ENCODE results near the gene PRICKLE3. TPM values are rescaled to one million over a fixed set of nuclear protein-coding genes. Genes with fewer than 3 reads are reported as not detected.
A peak's percentile ranks its signal among the peaks of the same experiment; 100 is the strongest.

The PRICKLE3 gene
- total and polyA plus RNA-seq, 2 experiments from 2014 or later, result 4.7 to 13.7 TPM

DNA sequence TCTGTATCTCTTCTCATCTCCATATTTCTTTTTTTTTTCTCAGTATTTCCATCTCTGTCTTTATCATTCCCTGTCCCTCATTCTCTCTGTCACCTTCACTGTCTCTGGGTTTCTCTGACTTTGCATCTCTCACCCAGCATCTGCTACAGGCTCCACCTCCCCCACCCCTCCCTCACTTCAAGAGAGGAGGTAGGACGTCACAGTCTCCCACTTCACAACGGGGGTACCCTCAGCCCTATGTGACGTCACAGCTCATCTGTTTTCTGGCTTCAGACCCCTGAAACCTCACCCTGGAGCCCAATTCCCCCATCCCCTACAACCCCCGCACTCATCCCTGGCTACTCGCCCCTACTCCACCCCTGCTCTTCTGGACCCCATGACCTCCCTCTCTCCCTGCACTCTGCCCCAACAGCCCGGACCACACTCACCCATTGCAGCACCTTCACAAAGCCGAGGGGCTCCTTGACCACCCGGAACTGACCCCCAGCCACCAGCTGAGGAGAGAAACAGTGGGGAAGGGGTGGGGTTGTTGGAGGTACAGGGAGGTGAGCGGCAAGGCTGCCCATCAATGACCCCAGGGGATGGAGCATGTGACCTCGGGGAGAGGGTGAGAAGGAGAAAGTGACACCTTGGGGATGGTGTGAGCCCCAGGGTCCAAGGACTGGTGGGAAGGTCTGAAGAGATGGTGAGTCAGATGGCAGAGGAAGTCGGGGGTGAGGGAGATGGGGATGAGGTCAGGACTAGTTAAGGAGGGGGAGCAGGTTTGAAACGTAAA, 12.6 kb upstream of the PRICKLE3 start:
- peaks cover 20% of the 10 kb centered on the region for H3K4me1 Mint-ChIP-seq
- peak overlapping the region; percentile 71 for H3K4me3 Mint-ChIP-seq
- Histone ChIP-seq H3K27ac (ENCODE audit: low read depth) (no peak overlapping the region), H3K4me1 (ENCODE audit: insufficient read depth) (no peaks in the 10 kb centered on the region), H3K4me3 (peak overlapping the region; percentile 58), H3K9me2 (ENCODE audit: insufficient read depth) (no peaks in the 10 kb centered on the region), H3F3A (replicated peaks; ENCODE audit: low read depth) (no peaks in the 10 kb centered on the region), H4K20me1 (replicated peaks; ENCODE audit: insufficient read depth) (no peaks in the 10 kb centered on the region), H3K79me2 (replicated peaks; ENCODE audit: insufficient read depth) (no peaks in the 10 kb centered on the region), H3K4me2 (peak overlapping the region; percentile 79), H3K36me3 (ENCODE audit: insufficient read depth) (no peaks in the 10 kb centered on the region), H3K27me3 (ENCODE audit: insufficient read depth) (no peaks in the 10 kb centered on the region), H2AFZ (no peak overlapping the region)
- no peak for TF ChIP-seq EZH2phosphoT487 (IDR thresholded peaks at IDR 0.05; ENCODE audit: unreplicated experiment)
- TF ChIP-seq CREB1 (CRISPR knock-in tag; IDR thresholded peaks at IDR 0.05; ENCODE audit: low read depth), result peak; percentile 79
- H3K9me3 Mint-ChIP-seq, result no peaks in the 10 kb centered on the region
- DNase-seq (ENCODE audit: low spot score) (peak; percentile 18), ATAC-seq (peak; percentile 14)
- peaks cover 2% of the 10 kb centered on the region for H3K27me3 Mint-ChIP-seq (ENCODE audit: insufficient read depth, low read depth, poor library complexity)
- no peak overlapping the region for H3K27ac Mint-ChIP-seq
- H3K36me3 Mint-ChIP-seq (ENCODE audit: low read depth), result no peaks in the 10 kb centered on the region; the same call in 2 of the 3 replicates

DNA sequence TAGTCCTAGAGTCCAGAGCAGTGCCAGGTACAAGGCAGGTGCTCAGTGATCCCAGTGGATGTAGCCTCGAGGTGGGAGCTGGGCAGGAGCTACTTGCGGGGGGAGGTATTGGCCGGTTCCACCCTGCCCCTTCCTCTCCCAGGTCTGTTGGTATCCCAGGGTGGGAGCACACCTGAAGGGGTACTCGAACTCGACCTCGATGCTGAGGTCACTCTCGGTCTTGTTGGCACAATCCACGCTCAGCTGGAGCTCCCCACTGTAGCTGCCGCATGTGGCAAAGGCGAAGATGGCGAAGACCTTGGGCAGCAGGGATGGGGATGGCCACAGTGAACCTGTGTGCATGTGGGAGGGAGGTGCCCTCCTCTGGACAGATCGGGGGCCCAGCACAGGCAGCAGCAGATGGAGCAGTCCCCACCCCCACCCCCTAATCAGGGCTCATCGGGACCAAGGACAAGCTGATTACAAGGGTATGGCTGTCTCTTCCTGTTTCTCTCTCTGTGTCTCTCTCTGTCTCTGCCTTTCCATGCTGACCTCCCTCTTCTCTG, 11.4 kb upstream of the PRICKLE3 start:
- no peaks in the 10 kb centered on the region; the same call in 2 of the 3 replicates for H3K36me3 Mint-ChIP-seq (ENCODE audit: low read depth)

More for the DNA sequence above, 11.4 kb upstream of the PRICKLE3 start:
- H3K79me2 ChIP-seq (replicated peaks; ENCODE audit: insufficient read depth), result no peaks in the 10 kb centered on the region
- Mint-ChIP-seq H3K9me3 (no peaks in the 10 kb centered on the region), H3K4me3 (no peak overlapping the region; the same call in 2 of the 3 replicates), H3K4me1 (peaks cover 27% of the 10 kb centered on the region), H3K27me3 (ENCODE audit: insufficient read depth, low read depth, poor library complexity) (no peaks in the 10 kb centered on the region), H3K27ac (no peak overlapping the region)
- no peak overlapping the region for H3K4me2 ChIP-seq
- DNase-seq (ENCODE audit: low spot score) (no peak), ATAC-seq (no peak)
- H3K27me3 ChIP-seq (ENCODE audit: insufficient read depth), result no peaks in the 10 kb centered on the region
- no peaks in the 10 kb centered on the region for H3K9me2 ChIP-seq (ENCODE audit: insufficient read depth)
- H4K20me1 ChIP-seq (replicated peaks; ENCODE audit: insufficient read depth), result no peaks in the 10 kb centered on the region
- no peak overlapping the region for H3K27ac ChIP-seq (ENCODE audit: low read depth)
- no peak overlapping the region for H2AFZ ChIP-seq
- H3K36me3 ChIP-seq (ENCODE audit: insufficient read depth), result no peaks in the 10 kb centered on the region
- H3K4me1 ChIP-seq (ENCODE audit: insufficient read depth), result no peaks in the 10 kb centered on the region
- H3F3A ChIP-seq (replicated peaks; ENCODE audit: low read depth), result no peaks in the 10 kb centered on the region
- no peak overlapping the region for H3K4me3 ChIP-seq
- TF ChIP-seq ZNF331 (CRISPR knock-in tag; IDR thresholded peaks at IDR 0.05; ENCODE audit: low read depth) (no peak), CREB1 (CRISPR knock-in tag; IDR thresholded peaks at IDR 0.05; ENCODE audit: low read depth) (no peak), STAT1 (IDR thresholded peaks at IDR 0.05; ENCODE audit: unreplicated experiment) (no peak), EZH2phosphoT487 (IDR thresholded peaks at IDR 0.05; ENCODE audit: unreplicated experiment) (no peak), JUNB (IDR thresholded peaks at IDR 0.05; ENCODE audit: unreplicated experiment) (no peak)
- TF ChIP-seq, protein P1, sequence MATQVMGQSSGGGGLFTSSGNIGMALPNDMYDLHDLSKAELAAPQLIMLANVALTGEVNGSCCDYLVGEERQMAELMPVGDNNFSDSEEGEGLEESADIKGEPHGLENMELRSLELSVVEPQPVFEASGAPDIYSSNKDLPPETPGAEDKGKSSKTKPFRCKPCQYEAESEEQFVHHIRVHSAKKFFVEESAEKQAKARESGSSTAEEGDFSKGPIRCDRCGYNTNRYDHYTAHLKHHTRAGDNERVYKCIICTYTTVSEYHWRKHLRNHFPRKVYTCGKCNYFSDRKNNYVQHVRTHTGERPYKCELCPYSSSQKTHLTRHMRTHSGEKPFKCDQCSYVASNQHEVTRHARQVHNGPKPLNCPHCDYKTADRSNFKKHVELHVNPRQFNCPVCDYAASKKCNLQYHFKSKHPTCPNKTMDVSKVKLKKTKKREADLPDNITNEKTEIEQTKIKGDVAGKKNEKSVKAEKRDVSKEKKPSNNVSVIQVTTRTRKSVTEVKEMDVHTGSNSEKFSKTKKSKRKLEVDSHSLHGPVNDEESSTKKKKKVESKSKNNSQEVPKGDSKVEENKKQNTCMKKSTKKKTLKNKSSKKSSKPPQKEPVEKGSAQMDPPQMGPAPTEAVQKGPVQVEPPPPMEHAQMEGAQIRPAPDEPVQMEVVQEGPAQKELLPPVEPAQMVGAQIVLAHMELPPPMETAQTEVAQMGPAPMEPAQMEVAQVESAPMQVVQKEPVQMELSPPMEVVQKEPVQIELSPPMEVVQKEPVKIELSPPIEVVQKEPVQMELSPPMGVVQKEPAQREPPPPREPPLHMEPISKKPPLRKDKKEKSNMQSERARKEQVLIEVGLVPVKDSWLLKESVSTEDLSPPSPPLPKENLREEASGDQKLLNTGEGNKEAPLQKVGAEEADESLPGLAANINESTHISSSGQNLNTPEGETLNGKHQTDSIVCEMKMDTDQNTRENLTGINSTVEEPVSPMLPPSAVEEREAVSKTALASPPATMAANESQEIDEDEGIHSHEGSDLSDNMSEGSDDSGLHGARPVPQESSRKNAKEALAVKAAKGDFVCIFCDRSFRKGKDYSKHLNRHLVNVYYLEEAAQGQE (IDR thresholded peaks at IDR 0.05; ENCODE audit: unreplicated experiment), result no peak
- TF ChIP-seq, protein P2, sequence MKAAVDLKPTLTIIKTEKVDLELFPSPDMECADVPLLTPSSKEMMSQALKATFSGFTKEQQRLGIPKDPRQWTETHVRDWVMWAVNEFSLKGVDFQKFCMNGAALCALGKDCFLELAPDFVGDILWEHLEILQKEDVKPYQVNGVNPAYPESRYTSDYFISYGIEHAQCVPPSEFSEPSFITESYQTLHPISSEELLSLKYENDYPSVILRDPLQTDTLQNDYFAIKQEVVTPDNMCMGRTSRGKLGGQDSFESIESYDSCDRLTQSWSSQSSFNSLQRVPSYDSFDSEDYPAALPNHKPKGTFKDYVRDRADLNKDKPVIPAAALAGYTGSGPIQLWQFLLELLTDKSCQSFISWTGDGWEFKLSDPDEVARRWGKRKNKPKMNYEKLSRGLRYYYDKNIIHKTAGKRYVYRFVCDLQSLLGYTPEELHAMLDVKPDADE (IDR thresholded peaks at IDR 0.05), result no peak
